Measurements from ENCODE around the gene PDS5B. TPM values are rescaled to one million over a fixed set of nuclear protein-coding genes. Genes with fewer than 3 reads are reported as not detected.
A peak's percentile ranks its signal among the peaks of the same experiment; 100 is the strongest.
"Not testable (repeated sequence)": the region's sequence is repeated elsewhere in the genome, so short reads cannot be mapped to it uniquely, and the experiment has no call there.

The PDS5B gene
- total RNA-seq, 1 experiment from 2014 or later = 8.1 TPM

GRCh38 chr13:32647926-32648325 is 61.7 kb downstream of the PDS5B start:
- no peak for DNase-seq (ENCODE audit: extremely low read depth, low read depth)

GRCh38 chr13:32650705-32651311 is 64.6 kb downstream of the PDS5B start:
- DNase-seq (ENCODE audit: extremely low read depth, low read depth) = peak; percentile 44

- no peak for DNase-seq (ENCODE audit: extremely low read depth, low read depth)
Measured at GRCh38 chr13:32657309-32657708, 71.1 kb downstream of the PDS5B start.

- no peak for DNase-seq (ENCODE audit: extremely low read depth, low read depth)
Measured at GRCh38 chr13:32659736-32660135, 73.5 kb downstream of the PDS5B start.

- no peak for DNase-seq (ENCODE audit: extremely low read depth, low read depth)
Measured at GRCh38 chr13:32660227-32660626, 74.0 kb downstream of the PDS5B start.

- DNase-seq (ENCODE audit: extremely low read depth, low read depth) = no peak
Measured at GRCh38 chr13:32661685-32662084, 75.4 kb downstream of the PDS5B start.

GRCh38 chr13:32663660-32664059 is 77.4 kb downstream of the PDS5B start:
- DNase-seq (ENCODE audit: extremely low read depth, low read depth) = no peak

GRCh38 chr13:32666990-32667571 is 80.8 kb downstream of the PDS5B start:
- no peak for DNase-seq (ENCODE audit: extremely low read depth, low read depth)

GRCh38 chr13:32669030-32669646 is 82.9 kb downstream of the PDS5B start:
- peak; percentile 16 for DNase-seq (ENCODE audit: extremely low read depth, low read depth)

- no peak for DNase-seq (ENCODE audit: extremely low read depth, low read depth)
Measured at GRCh38 chr13:32674503-32674902, 88.3 kb downstream of the PDS5B start.

- DNase-seq (ENCODE audit: extremely low read depth, low read depth) = no peak
Measured at GRCh38 chr13:32676242-32676641, 90.0 kb downstream of the PDS5B start.

- DNase-seq (ENCODE audit: extremely low read depth, low read depth) = no peak
Measured at GRCh38 chr13:32682130-32682529, 95.9 kb downstream of the PDS5B start.

GRCh38 chr13:32682740-32683139 is 96.5 kb downstream of the PDS5B start:
- DNase-seq (ENCODE audit: extremely low read depth, low read depth) = no peak

- DNase-seq (ENCODE audit: extremely low read depth, low read depth) = no peak
Measured at GRCh38 chr13:32687275-32687674, 101.0 kb downstream of the PDS5B start.

- no peak for DNase-seq (ENCODE audit: extremely low read depth, low read depth)
Measured at GRCh38 chr13:32695602-32696250, 109.5 kb downstream of the PDS5B start.

GRCh38 chr13:32707471-32707870 is 121.2 kb downstream of the PDS5B start:
- no peak for DNase-seq (ENCODE audit: extremely low read depth, low read depth)

- DNase-seq (ENCODE audit: extremely low read depth, low read depth) = no peak
Measured at GRCh38 chr13:32713397-32713796, 127.1 kb downstream of the PDS5B start.

GRCh38 chr13:32716201-32716600 is 129.9 kb downstream of the PDS5B start:
- not testable (repeated sequence) for DNase-seq (ENCODE audit: extremely low read depth, low read depth)

GRCh38 chr13:32720026-32720425 is 133.8 kb downstream of the PDS5B start:
- no peak for DNase-seq (ENCODE audit: extremely low read depth, low read depth)

- DNase-seq (ENCODE audit: extremely low read depth, low read depth) = not testable (repeated sequence)
Measured at GRCh38 chr13:32721131-32722034, 135.1 kb downstream of the PDS5B start.

- DNase-seq (ENCODE audit: extremely low read depth, low read depth) = no peak
Measured at GRCh38 chr13:32722340-32722739, 136.1 kb downstream of the PDS5B start.
